Uterus (tissue), 2 donors: ENCODE measurements around the gene RPRD1B.

Source experiments
- POLR2A ChIP-seq, 2 donors: fragments of 450-650 bp; IDR thresholded peaks; one replicate each; pipeline ENCODE4 v1.6.1; 2016; ENCODE audit warnings: antibody characterized with exemption in 2 of 2, mild to moderate bottlenecking in 1 of 2, moderate library complexity in 1 of 2
- TF ChIP-seq, protein P1 (sequence below), 4 experiments: fragments of 200-600 bp in 2 of 4; fragments of 450-650 bp in 2 of 4; sonication (generic) in 2 of 4; IDR thresholded peaks; one replicate each; pipeline ENCODE4 v1.5.1; 2016 to 2019; ENCODE audit warnings: antibody characterized with exemption in 4 of 4, mild to moderate bottlenecking in 2 of 4, moderate library complexity in 1 of 4

DNA sequence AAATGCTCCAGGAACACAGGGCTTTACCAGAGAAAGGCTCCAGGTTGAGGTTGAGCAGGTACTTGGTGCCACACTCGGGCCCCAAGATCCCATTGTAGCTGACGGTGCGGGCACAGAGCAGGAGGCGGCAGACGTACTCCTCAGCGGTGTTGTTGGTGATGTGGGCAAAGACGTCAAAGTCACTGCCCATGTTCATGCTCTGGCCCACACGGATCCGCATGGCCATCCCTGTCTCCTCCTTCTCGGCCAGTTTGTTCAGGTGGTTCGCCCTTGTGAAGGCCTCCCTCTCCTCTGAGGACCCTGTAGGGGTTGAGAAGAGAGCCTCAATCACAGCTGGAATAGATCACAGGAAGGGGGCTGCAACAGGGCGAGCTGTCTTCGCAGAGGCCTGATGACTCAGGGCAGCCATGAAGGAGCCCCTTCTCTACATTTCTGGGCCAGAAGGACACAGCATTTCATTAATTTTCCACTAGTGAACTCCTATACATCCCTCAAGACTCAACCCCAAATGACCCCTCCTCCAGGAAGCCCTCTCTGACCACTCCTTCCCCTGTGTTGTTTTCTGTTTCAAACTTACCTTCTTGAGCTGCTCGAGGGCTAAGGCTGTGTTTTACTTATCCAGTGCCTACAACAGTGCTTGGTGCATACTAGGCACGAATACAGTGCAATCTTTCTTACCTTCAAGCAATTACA, 104.7 kb downstream of the RPRD1B start:
- TF ChIP-seq, protein P1, sequence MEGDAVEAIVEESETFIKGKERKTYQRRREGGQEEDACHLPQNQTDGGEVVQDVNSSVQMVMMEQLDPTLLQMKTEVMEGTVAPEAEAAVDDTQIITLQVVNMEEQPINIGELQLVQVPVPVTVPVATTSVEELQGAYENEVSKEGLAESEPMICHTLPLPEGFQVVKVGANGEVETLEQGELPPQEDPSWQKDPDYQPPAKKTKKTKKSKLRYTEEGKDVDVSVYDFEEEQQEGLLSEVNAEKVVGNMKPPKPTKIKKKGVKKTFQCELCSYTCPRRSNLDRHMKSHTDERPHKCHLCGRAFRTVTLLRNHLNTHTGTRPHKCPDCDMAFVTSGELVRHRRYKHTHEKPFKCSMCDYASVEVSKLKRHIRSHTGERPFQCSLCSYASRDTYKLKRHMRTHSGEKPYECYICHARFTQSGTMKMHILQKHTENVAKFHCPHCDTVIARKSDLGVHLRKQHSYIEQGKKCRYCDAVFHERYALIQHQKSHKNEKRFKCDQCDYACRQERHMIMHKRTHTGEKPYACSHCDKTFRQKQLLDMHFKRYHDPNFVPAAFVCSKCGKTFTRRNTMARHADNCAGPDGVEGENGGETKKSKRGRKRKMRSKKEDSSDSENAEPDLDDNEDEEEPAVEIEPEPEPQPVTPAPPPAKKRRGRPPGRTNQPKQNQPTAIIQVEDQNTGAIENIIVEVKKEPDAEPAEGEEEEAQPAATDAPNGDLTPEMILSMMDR (IDR thresholded peaks at IDR 0.05) = no peak
- TF ChIP-seq POLR2A (IDR thresholded peaks at IDR 0.05) = no peak
